Measurements from ENCODE around the gene CTRL. TPM values are rescaled to one million over a fixed set of nuclear protein-coding genes. Genes with fewer than 3 reads are reported as not detected.

Gene CTRL
- polyA plus RNA-seq, 1 of the 3 experiments (the other 2 are of a cell fraction), result 1.9 TPM

- DNase-seq, result no peak
These were observed 13.8 kb upstream of the CTRL start for GRCh38 chr16:67945392-67945933.

More at GRCh38 chr16:67945392-67945933, 13.8 kb upstream of the CTRL start:
- POLR2A ChIA-PET, result no interaction called here
- Histone ChIP-seq H3K4me1 (ENCODE audit: control insufficient read depth in 1 of 2, insufficient read depth in 2 of 2, low read depth in 1 of 2, low read length in 1 of 2) (peaks cover 0 to 18% of the 10 kb centered on the region in 2 experiments; a peak in 1 of 4 replicates), H3K9ac (no peak overlapping the region), H3K4me3 (ENCODE audit: low read depth in 2 of 2, low read length in 1 of 2) (no peak overlapping the region), H3K4me2 (no peak overlapping the region), H3K79me2 (ENCODE audit: insufficient read depth) (peaks cover 5% of the 10 kb centered on the region; the same call in 1 of the 2 replicates), H3K9me2 (no peaks in the 10 kb centered on the region), H3K27me3 (ENCODE audit: insufficient read depth) (no peaks in the 10 kb centered on the region), H2AFZ (ENCODE audit: low read depth) (no peak overlapping the region), H4K20me1 (ENCODE audit: insufficient read depth) (peaks cover 13% of the 10 kb centered on the region; the same call in 1 of the 2 replicates), H3K27ac (ENCODE audit: low read depth in 2 of 2, low read length in 1 of 2) (no peak overlapping the region), H3K9me3 (no peaks in the 10 kb centered on the region), H3K36me3 (replicated peaks in 1 of 2; ENCODE audit: control insufficient read depth in 1 of 2, insufficient read depth in 2 of 2, low read length in 1 of 2) (peaks cover 12 to 65% of the 10 kb centered on the region in 2 experiments), H3F3A (replicated peaks; ENCODE audit: insufficient read depth) (peaks cover 18% of the 10 kb centered on the region)
- 91% methylated on average over 20 of the region's 24 CpGs for WGBS (ENCODE audit: low lambda C conversion rate)
- no peak for TF ChIP-seq SIN3A (IDR thresholded peaks at IDR 0.05; ENCODE audit: borderline replicate concordance, low read depth, low read length)
- TF ChIP-seq MXI1 (IDR thresholded peaks at IDR 0.05; ENCODE audit: low read depth, low read length), result no peak
- TF ChIP-seq CTCF (IDR thresholded peaks at IDR 0.05), result no peak
- no peak for TF ChIP-seq RXRA (IDR thresholded peaks at IDR 0.05; ENCODE audit: borderline replicate concordance, low read depth)
- TF ChIP-seq ZBTB33 (IDR thresholded peaks at IDR 0.05; ENCODE audit: borderline replicate concordance, low read depth), result no peak
- no peak for TF ChIP-seq USF2 (IDR thresholded peaks at IDR 0.05; ENCODE audit: borderline replicate concordance, low read depth, low read length)
- TF ChIP-seq EZH2phosphoT487 (IDR thresholded peaks at IDR 0.05; ENCODE audit: borderline replicate concordance, low read depth), result no peak
- no peak for TF ChIP-seq RFX5 (IDR thresholded peaks at IDR 0.05; ENCODE audit: low read length)
- no peak for TF ChIP-seq JUND (IDR thresholded peaks at IDR 0.05)
- TF ChIP-seq NFIC (IDR thresholded peaks at IDR 0.05; ENCODE audit: borderline replicate concordance), result no peak
- TF ChIP-seq REST (IDR thresholded peaks at IDR 0.05; ENCODE audit: low read depth, low read length), result no peak
- TF ChIP-seq YY1 (IDR thresholded peaks at IDR 0.05; ENCODE audit: low read depth), result no peak
- no peak for TF ChIP-seq SMC3 (IDR thresholded peaks at IDR 0.05; ENCODE audit: low read depth, low read length)
- no peak for TF ChIP-seq TCF12 (IDR thresholded peaks at IDR 0.05)
- no peak for TF ChIP-seq FOSL2 (IDR thresholded peaks at IDR 0.05; ENCODE audit: borderline replicate concordance, low read depth)
- TF ChIP-seq EP300 (IDR thresholded peaks at IDR 0.05; ENCODE audit: borderline replicate concordance in 1 of 2, low read depth in 1 of 2, low read length in 1 of 2), result no peak
- no peak for TF ChIP-seq POLR2AphosphoS5 (IDR thresholded peaks at IDR 0.05; ENCODE audit: low read depth, low read length)
- no peak for TF ChIP-seq USF1 (IDR thresholded peaks at IDR 0.05; ENCODE audit: borderline replicate concordance, low read depth)
- TF ChIP-seq IRF3 (IDR thresholded peaks at IDR 0.05; ENCODE audit: low read depth, low read length), result no peak
- CTCF ChIA-PET, result interaction anchor here (1.1 to 28.1 kb wide), 3 partner anchors 17 to 129 kb away, joined by 4 to 564 read pairs (median 8); partner anchors contain the start of genes EDC4, NRN1L and PSKH1

Measured in SK-N-SH (cell line).